ENCODE data around the gene MROH2B. TPM values are rescaled to one million over a fixed set of nuclear protein-coding genes. Genes with fewer than 3 reads are reported as not detected.

The MROH2B gene
- total RNA-seq, 2 experiments from 2014 or later, result not detected

- POLR2A ChIA-PET, result no interaction called here
- intact Hi-C loops (cut with DNase I, micrococcal nuclease), result no loop called here
- Histone ChIP-seq H3K27me3 (ENCODE audit: control insufficient read depth in 1 of 2, insufficient read depth in 2 of 2, low read length in 2 of 2) (no peaks in the 10 kb centered on the region), H3K27ac (ENCODE audit: low read depth in 1 of 2, low read length in 2 of 2) (no peak overlapping the region), H3K36me3 (ENCODE audit: insufficient read depth, low read length) (no peaks in the 10 kb centered on the region), H3K9me3 (ENCODE audit: control insufficient read depth in 1 of 2, insufficient read depth in 1 of 2, low read length in 2 of 2) (no peaks in the 10 kb centered on the region), H3K4me3 (ENCODE audit: low read length) (no peak overlapping the region), H3K4me1 (ENCODE audit: insufficient read depth, low read length) (no peaks in the 10 kb centered on the region)
- no peak for ATAC-seq (ENCODE audit: poor library complexity)
- CTCF ChIA-PET, result no interaction called here
- H3K4me3 Mint-ChIP-seq, result no peak overlapping the region
- H3K27ac Mint-ChIP-seq, result no peak overlapping the region
- H3K4me1 Mint-ChIP-seq (ENCODE audit: low read depth), result no peaks in the 10 kb centered on the region
- H3K27me3 Mint-ChIP-seq, result peaks cover 8% of the 10 kb centered on the region
- H3K36me3 Mint-ChIP-seq (ENCODE audit: low read depth), result no peaks in the 10 kb centered on the region
- DNase-seq, result no peak
- no peak for TF ChIP-seq CTCF (IDR thresholded peaks at IDR 0.05)
- peaks cover 3% of the 10 kb centered on the region for H3K9me3 Mint-ChIP-seq
Measured at GRCh38 chr5:40986666-40987065, 84.5 kb downstream of the MROH2B start.

- Histone ChIP-seq H3K9me3 (ENCODE audit: control insufficient read depth in 1 of 2, insufficient read depth in 1 of 2, low read length in 2 of 2) (no peaks in the 10 kb centered on the region), H3K36me3 (ENCODE audit: insufficient read depth, low read length) (no peaks in the 10 kb centered on the region), H3K4me1 (ENCODE audit: insufficient read depth, low read length) (no peaks in the 10 kb centered on the region), H3K27me3 (ENCODE audit: control insufficient read depth in 1 of 2, insufficient read depth in 2 of 2, low read length in 2 of 2) (no peaks in the 10 kb centered on the region), H3K4me3 (ENCODE audit: low read length) (no peak overlapping the region), H3K27ac (ENCODE audit: low read depth in 1 of 2, low read length in 2 of 2) (no peak overlapping the region)
- no peak overlapping the region for H3K4me3 Mint-ChIP-seq
- no peak for TF ChIP-seq CTCF (IDR thresholded peaks at IDR 0.05)
- H3K4me1 Mint-ChIP-seq (ENCODE audit: low read depth), result no peaks in the 10 kb centered on the region
- intact Hi-C loops (cut with DNase I, micrococcal nuclease), result no loop called here
- H3K27me3 Mint-ChIP-seq, result peaks cover 16% of the 10 kb centered on the region
- DNase-seq (no peak), ATAC-seq (ENCODE audit: poor library complexity) (no peak)
- H3K36me3 Mint-ChIP-seq (ENCODE audit: low read depth), result no peaks in the 10 kb centered on the region
- no peak overlapping the region for H3K27ac Mint-ChIP-seq
- ChIA-PET POLR2A (no interaction called here), CTCF (no interaction called here)
- peaks cover 3% of the 10 kb centered on the region for H3K9me3 Mint-ChIP-seq
Measured at GRCh38 chr5:40985501-40985900, 85.6 kb downstream of the MROH2B start.

GRCh38 chr5:40984884-40985283 is 86.3 kb downstream of the MROH2B start:
- H3K27ac Mint-ChIP-seq, result no peak overlapping the region
- no peaks in the 10 kb centered on the region for H3K9me3 ChIP-seq (ENCODE audit: control insufficient read depth in 1 of 2, insufficient read depth in 1 of 2, low read length in 2 of 2)
- TF ChIP-seq CTCF (IDR thresholded peaks at IDR 0.05), result no peak
- no peak for ATAC-seq (ENCODE audit: poor library complexity)
- H3K4me3 ChIP-seq (ENCODE audit: low read length), result no peak overlapping the region
- intact Hi-C loops (cut with DNase I, micrococcal nuclease), result no loop called here
- H3K4me1 Mint-ChIP-seq (ENCODE audit: low read depth), result no peaks in the 10 kb centered on the region
- CTCF ChIA-PET, result no interaction called here
- H3K36me3 Mint-ChIP-seq (ENCODE audit: low read depth), result no peaks in the 10 kb centered on the region
- peaks cover 23% of the 10 kb centered on the region for H3K27me3 Mint-ChIP-seq
- no peak overlapping the region for H3K27ac ChIP-seq (ENCODE audit: low read depth in 1 of 2, low read length in 2 of 2)
- H3K4me3 Mint-ChIP-seq, result no peak overlapping the region
- peaks cover 3% of the 10 kb centered on the region for H3K9me3 Mint-ChIP-seq
- no peaks in the 10 kb centered on the region for H3K27me3 ChIP-seq (ENCODE audit: control insufficient read depth in 1 of 2, insufficient read depth in 2 of 2, low read length in 2 of 2)
- H3K4me1 ChIP-seq (ENCODE audit: insufficient read depth, low read length), result no peaks in the 10 kb centered on the region
- POLR2A ChIA-PET, result no interaction called here
- no peak for DNase-seq
- no peaks in the 10 kb centered on the region for H3K36me3 ChIP-seq (ENCODE audit: insufficient read depth, low read length)

Measured in CD4-positive, alpha-beta T cell (primary cell).